GM23338 (cell line): Measurements from ENCODE around the gene SSMEM1. TPM values are rescaled to one million over a fixed set of nuclear protein-coding genes. Genes with fewer than 3 reads are reported as not detected.
A peak's percentile ranks its signal among the peaks of the same experiment; 100 is the strongest.

Experiments
- ATAC-seq: fragments of 200-7000 bp; cut with Tn5 transposase; 3 replicates; pipeline ENCODE4 v1.9.1; 2020
- DNase-seq: peaks from one replicate; pipeline ENCODE4 v3.0.0-alpha.2; 2015; ENCODE audit warnings: low spot score
- H2AFZ ChIP-seq: fragments of 200-600 bp; sonication (generic); 2 replicates; pipeline ENCODE4 v1.8.0; 2016; ENCODE audit warnings: antibody characterized with exemption, mild to moderate bottlenecking, moderate library complexity
- H3F3A ChIP-seq: fragments of 200-600 bp; sonication (generic); replicated peaks from 2 replicates; pipeline ENCODE4 v1.8.0; 2017; ENCODE audit warnings: antibody characterized with exemption, mixed run types, low read depth
- H3K27ac ChIP-seq: fragments of 200-600 bp; sonication (generic); 2 replicates; pipeline ENCODE4 v1.6.1; 2016; ENCODE audit warnings: low read depth
- H3K27me3 ChIP-seq: fragments of 200-600 bp; sonication (generic); 2 replicates; pipeline ENCODE4 v1.8.0; 2016; ENCODE audit warnings: mild to moderate bottlenecking, mixed run types, moderate library complexity; ENCODE audit not compliant: insufficient read depth
- H3K36me3 ChIP-seq: fragments of 200-600 bp; sonication (generic); 2 replicates; pipeline ENCODE4 v1.8.0; 2016; ENCODE audit warnings: mild to moderate bottlenecking; ENCODE audit not compliant: insufficient read depth
- H3K4me1 ChIP-seq: fragments of 200-600 bp; sonication (generic); 2 replicates; pipeline ENCODE4 v1.8.0; 2016; ENCODE audit warnings: mild to moderate bottlenecking, moderate library complexity; ENCODE audit not compliant: insufficient read depth
- H3K4me2 ChIP-seq: fragments of 200-600 bp; sonication (generic); 2 replicates; pipeline ENCODE4 v1.7.1; 2017; ENCODE audit warnings: mixed run types
- H3K4me3 ChIP-seq: fragments of 200-600 bp; sonication (generic); 2 replicates; pipeline ENCODE4 v1.6.1; 2016; ENCODE audit warnings: mixed run types
- H3K79me2 ChIP-seq: fragments of 200-600 bp; sonication (generic); replicated peaks from 2 replicates; pipeline ENCODE4 v1.8.0; 2017; ENCODE audit warnings: mild to moderate bottlenecking; ENCODE audit not compliant: insufficient read depth
- H3K9me2 ChIP-seq: fragments of 200-600 bp; sonication (generic); 2 replicates; pipeline ENCODE4 v1.8.0; 2017; ENCODE audit not compliant: insufficient read depth
- H4K20me1 ChIP-seq: fragments of 200-600 bp; sonication (generic); replicated peaks from 2 replicates; pipeline ENCODE4 v1.8.0; 2017; ENCODE audit warnings: mild to moderate bottlenecking; ENCODE audit not compliant: insufficient read depth
- H3K27ac Mint-ChIP-seq: 2 replicates; pipeline ENCODE4 v1.8.0; 2020; ENCODE audit warnings: inconsistent platforms, mild to moderate bottlenecking, moderate library complexity, mixed read lengths
- H3K27me3 Mint-ChIP-seq: 3 replicates; pipeline ENCODE4 v1.8.0; 2022; ENCODE audit warnings: low read depth, mild to moderate bottlenecking, moderate library complexity, mixed read lengths, inconsistent platforms; ENCODE audit not compliant: insufficient read depth, poor library complexity
- H3K36me3 Mint-ChIP-seq: 3 replicates; pipeline ENCODE4 v1.8.0; 2021; ENCODE audit warnings: low read depth, mild to moderate bottlenecking, inconsistent platforms, moderate library complexity, mixed read lengths
- H3K4me1 Mint-ChIP-seq: 3 replicates; pipeline ENCODE4 v1.8.0; 2020; ENCODE audit warnings: mild to moderate bottlenecking, inconsistent platforms, mixed read lengths
- H3K4me3 Mint-ChIP-seq: 3 replicates; pipeline ENCODE4 v1.8.0; 2021; ENCODE audit warnings: moderate library complexity, mild to moderate bottlenecking, inconsistent platforms, mixed read lengths
- H3K9me3 Mint-ChIP-seq: 3 replicates; pipeline ENCODE4 v1.8.0; 2020; ENCODE audit warnings: moderate library complexity, mild to moderate bottlenecking, inconsistent platforms, mixed read lengths
- CTCF ChIP-seq, 2 experiments: fragments of 200-600 bp in 1 of 2; sonication (generic) in 1 of 2; conservative IDR thresholded peaks; 2 replicates each; pipeline versions ENCODE4 v1.5.1 to v1.6.1; 2016 to 2017; ENCODE audit warnings: antibody characterized with exemption in 2 of 2, low read depth in 2 of 2, mild to moderate bottlenecking in 2 of 2, moderate library complexity in 1 of 2
- JUNB ChIP-seq: IDR thresholded peaks from one replicate; pipeline ENCODE4 v1.6.1; 2016; ENCODE audit warnings: antibody characterized with exemption; ENCODE audit not compliant: unreplicated experiment
- POLR2AphosphoS5 ChIP-seq: IDR thresholded peaks from 2 replicates; pipeline ENCODE4 v1.6.1; 2016; ENCODE audit warnings: antibody characterized with exemption, low read depth
- ZNF462 ChIP-seq: fragments of 250-450 bp; sonication (Bioruptor Pico); IDR thresholded peaks from 2 replicates; pipeline ENCODE4 v1.5.0; 2020; ENCODE audit warnings: mild to moderate bottlenecking, moderate library complexity
- polyA plus RNA-seq: library from polyadenylated mRNA; unstranded; fragments of >200 nt; fragmentation: Nextera tagmentation; extraction: Ambion mirVana; gene quantifications from 2 replicates; pipeline ENCODE4 v1.2.1, GENCODE V29; 2016
- total RNA-seq: library from RNA; depleted of rRNA; stranded (reverse); fragments of >200 nt; shearing (Covaris generic); gene quantifications from 2 replicates; pipeline ENCODE4 v1.2.3, GENCODE V29; 2014

The SSMEM1 gene
- total and polyA plus RNA-seq, 2 experiments from 2014 or later: not detected

GRCh38 chr7:130240240-130240639, 32.6 kb downstream of the SSMEM1 start (continued):
- TF ChIP-seq ZNF462 (CRISPR knock-in tag) (no peak), JUNB (no peak), POLR2AphosphoS5 (no peak)

GRCh38 chr7:130242198-130243014, 34.7 kb downstream of the SSMEM1 start:
- Mint-ChIP-seq H3K36me3 (peaks cover 3% of the 10 kb centered on the region; the same call in 1 of the 3 replicates), H3K27ac (no peak overlapping the region), H3K9me3 (no peaks in the 10 kb centered on the region), H3K4me1 (no peaks in the 10 kb centered on the region), H3K4me3 (no peak overlapping the region), H3K27me3 (no peaks in the 10 kb centered on the region)
- H3F3A ChIP-seq: no peaks in the 10 kb centered on the region
- H3K4me1 ChIP-seq: no peaks in the 10 kb centered on the region
- DNase-seq (peak; percentile 84), ATAC-seq (peak; percentile 100)
- H3K36me3 ChIP-seq: no peaks in the 10 kb centered on the region
- H3K79me2 ChIP-seq: no peaks in the 10 kb centered on the region
- H2AFZ ChIP-seq: no peak overlapping the region
- TF ChIP-seq ZNF462 (CRISPR knock-in tag): no peak
- peak; percentile 97 for TF ChIP-seq CTCF (conservative IDR thresholded peaks at IDR 0.05; ENCODE audit: low read depth in 2 of 2)
- no peak overlapping the region for H3K4me3 ChIP-seq
- H4K20me1 ChIP-seq: no peaks in the 10 kb centered on the region
- H3K9me2 ChIP-seq: no peaks in the 10 kb centered on the region
- H3K27me3 ChIP-seq: no peaks in the 10 kb centered on the region
- no peak overlapping the region for H3K27ac ChIP-seq
- no peak overlapping the region for H3K4me2 ChIP-seq
